Lung (tissue), 12 donors: ENCODE data around the gene FAM227B. TPM values are rescaled to one million over a fixed set of nuclear protein-coding genes. Genes with fewer than 3 reads are reported as not detected.
A peak's percentile ranks its signal among the peaks of the same experiment; 100 is the strongest.

Experiments used
- ATAC-seq: fragments of 200-7000 bp; cut with Tn5 transposase; one replicate; pipeline ENCODE4 v1.9.1; 2020; ENCODE audit warnings: moderate number of reproducible peaks; ENCODE audit not compliant: insufficient read depth, low FRiP score
- DNase-seq, 3 donors: peaks; one replicate each; pipeline ENCODE4 v3.0.0-alpha.2; 2013 to 2017
- H3K27ac ChIP-seq, 2 donors: one replicate each; pipeline ENCODE4 v1.5.1; 2013; ENCODE audit warnings: mild to moderate bottlenecking in 2 of 2, moderate library complexity in 2 of 2, control low read depth in 1 of 2, inconsistent platforms in 1 of 2, low read depth in 1 of 2, low read length in 1 of 2
- H3K27me3 ChIP-seq, 3 donors: one replicate each; pipeline ENCODE4 v1.5.1; 2013; ENCODE audit warnings: low read length in 2 of 3; ENCODE audit not compliant: control insufficient read depth in 3 of 3, insufficient read depth in 3 of 3
- H3K36me3 ChIP-seq, 4 donors: one replicate each; pipeline ENCODE4 v1.5.1; 2013; ENCODE audit warnings: low read length in 4 of 4, mild to moderate bottlenecking in 1 of 4, moderate library complexity in 1 of 4; ENCODE audit not compliant: control insufficient read depth in 4 of 4, insufficient read depth in 4 of 4
- H3K4me1 ChIP-seq, 5 donors: one replicate each; pipeline ENCODE4 v1.5.1; 2013; ENCODE audit warnings: low read length in 5 of 5, mild to moderate bottlenecking in 2 of 5, moderate library complexity in 1 of 5; ENCODE audit not compliant: control insufficient read depth in 5 of 5, insufficient read depth in 5 of 5
- H3K4me3 ChIP-seq: one replicate; pipeline ENCODE4 v1.5.1; 2013; ENCODE audit warnings: mild to moderate bottlenecking, control low read depth, moderate library complexity
- H3K9ac ChIP-seq, 2 donors: one replicate each; pipeline ENCODE4 v1.5.1; 2013; ENCODE audit warnings: low read length in 2 of 2, control low read depth in 1 of 2; ENCODE audit not compliant: insufficient read depth in 1 of 2
- H3K9me3 ChIP-seq, 4 donors: one replicate each; pipeline ENCODE4 v1.5.1; 2013; ENCODE audit warnings: low read length in 3 of 4, mild to moderate bottlenecking in 1 of 4, moderate library complexity in 1 of 4; ENCODE audit not compliant: control insufficient read depth in 4 of 4, insufficient read depth in 3 of 4
- CTCF ChIP-seq: IDR thresholded peaks from 2 replicates; pipeline ENCODE4 v1.5.1; 2012; ENCODE audit warnings: mild to moderate bottlenecking; ENCODE audit errors: control extremely low read depth, extremely low read depth
- WGBS, 2 donors: extraction: QIAGEN DNeasy Blood & Tissue Kit; methylation state at CpG; one replicate each; pipeline ENCODE4 v1.1.7; 2013; 5-methylcytosine and 5-hydroxymethylcytosine counted together
- polyA plus RNA-seq, 2 donors: library from polyadenylated mRNA; stranded (reverse); fragments of 200-250 nt; gene quantifications; one replicate each; pipeline ENCODE4 v1.2.1, GENCODE V29; 2013
- total RNA-seq, 2 donors: library from RNA; depleted of rRNA in 1 of 2; stranded (reverse); fragments of >200 nt in 1 of 2; gene quantifications; one replicate each; pipeline ENCODE4 v1.2.1, GENCODE V29; 2014 to 2021
- donor health status: control.
- donor health status: control.
- donor health status: Bipolar disorder and iron deficiency.
- donor health status: healthy.
- donor health status: DM: yes; HTN: yes; CAD: no.

Gene FAM227B
- total and polyA plus RNA-seq, 4 donors, result 2.2 to 14.5 (median 4.7) TPM

GRCh38 chr15:49436751-49437150 lies 183.9 kb downstream of the FAM227B start:
- no peak for ATAC-seq
- H3K27me3 ChIP-seq, result no peaks in the 10 kb centered on the region
- TF ChIP-seq CTCF, result no peak
- no peak overlapping the region for H3K27ac ChIP-seq
- DNase-seq, result peak in 1 of 3 donors; percentile 44
- peaks cover 0 to 2% (median 0%) of the 10 kb centered on the region in 4 donors for H3K36me3 ChIP-seq
- H3K4me3 ChIP-seq, result no peak overlapping the region
- 78 to 85% methylated on average over 2 of the region's 2 CpGs for WGBS, 2 donors
- peak overlapping the region in 1 of 2 donors; percentile 42 for H3K9ac ChIP-seq
- peaks cover 0 to 45% (median 17%) of the 10 kb centered on the region in 5 donors for H3K4me1 ChIP-seq
- no peaks in the 10 kb centered on the region for H3K9me3 ChIP-seq

DNA sequence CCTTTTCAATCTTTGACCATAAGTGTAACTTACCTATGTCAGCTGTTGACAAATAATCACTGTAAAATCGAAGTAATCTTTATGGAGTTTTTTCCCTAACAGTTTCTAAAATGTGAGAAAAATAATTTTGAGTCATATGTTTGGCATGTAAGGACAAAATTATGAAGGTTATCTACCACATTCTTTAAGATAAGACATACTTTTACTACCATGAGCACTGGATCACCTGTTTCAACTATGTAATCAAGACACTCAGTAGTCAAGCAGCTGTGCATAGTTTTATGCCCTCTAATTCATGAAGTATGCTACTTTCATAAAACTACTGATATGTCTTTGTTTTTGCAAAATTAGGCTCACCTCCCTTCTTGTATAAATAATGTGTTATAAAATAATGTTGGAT lies 185.4 kb downstream of the FAM227B start:
- Histone ChIP-seq H3K9me3 (no peaks in the 10 kb centered on the region), H3K27ac (no peak overlapping the region), H3K4me1 (peaks cover 0 to 43% (median 19%) of the 10 kb centered on the region in 5 donors), H3K36me3 (peaks cover 0 to 2% (median 0%) of the 10 kb centered on the region in 4 donors), H3K9ac (no peak overlapping the region), H3K4me3 (no peak overlapping the region), H3K27me3 (no peaks in the 10 kb centered on the region)
- WGBS, 2 donors, result 65 to 87% methylated on average over 1 of the region's 1 CpG
- no peak for DNase-seq
- TF ChIP-seq CTCF, result no peak
- ATAC-seq, result no peak

- Histone ChIP-seq H3K9me3 (no peaks in the 10 kb centered on the region), H3K4me1 (peaks cover 0 to 31% (median 7%) of the 10 kb centered on the region in 5 donors), H3K36me3 (peaks cover 0 to 2% (median 0%) of the 10 kb centered on the region in 4 donors), H3K9ac (no peak overlapping the region), H3K27me3 (no peaks in the 10 kb centered on the region), H3K4me3 (no peak overlapping the region), H3K27ac (peak overlapping the region in 1 of 2 donors; percentile 58)
- 80% methylated on average over 1 of the region's 1 CpG for WGBS, 2 donors
- no peak for ATAC-seq
- no peak for TF ChIP-seq CTCF
- DNase-seq, result no peak
These were observed 190.6 kb downstream of the FAM227B start for GRCh38 chr15:49430046-49430445.
